Prostate gland (tissue), 2 donors: Measurements from ENCODE around the gene SLAMF1. TPM values are rescaled to one million over a fixed set of nuclear protein-coding genes. Genes with fewer than 3 reads are reported as not detected.

Experiments used
- DNase-seq: peaks from one replicate; pipeline ENCODE4 v3.0.0-alpha.2; 2019; ENCODE audit warnings: low spot score
- H3K27ac ChIP-seq, 2 donors: fragments of 200-600 bp; sonication (generic); 2 replicates each; pipeline ENCODE4 v1.5.1; 2017 to 2019
- H3K27me3 ChIP-seq: fragments of 200-600 bp; sonication (generic); replicated peaks from 2 replicates; pipeline ENCODE4 v1.5.1; 2019; ENCODE audit not compliant: insufficient read depth
- H3K36me3 ChIP-seq, 2 donors: fragments of 200-600 bp; sonication (generic); 1 replicate in 1 of 2; 2 replicates in 1 of 2; pipeline versions ENCODE4 v1.5.1 to v1.8.1; 2017 to 2019
- H3K4me1 ChIP-seq: fragments of 200-600 bp; sonication (generic); replicated peaks from 2 replicates; pipeline ENCODE4 v1.5.1; 2019
- H3K4me3 ChIP-seq, 2 donors: fragments of 200-600 bp; sonication (generic); 2 replicates each; pipeline ENCODE4 v1.5.1; 2017 to 2019
- H3K9me3 ChIP-seq: fragments of 200-600 bp; sonication (generic); 2 replicates; pipeline ENCODE4 v1.5.1; 2017
- CTCF ChIP-seq, 4 experiments: fragments of 200-600 bp in 2 of 4; fragments of 450-650 bp in 2 of 4; sonication (generic) in 2 of 4; IDR thresholded peaks; 1 replicate in 3 of 4; 2 replicates in 1 of 4; pipeline ENCODE4 v1.5.1; 2016 to 2019; ENCODE audit warnings: antibody characterized with exemption in 4 of 4, mild to moderate bottlenecking in 2 of 4, moderate library complexity in 2 of 4
- POLR2A ChIP-seq: fragments of 450-650 bp; IDR thresholded peaks from one replicate; pipeline ENCODE4 v1.6.1; 2016; ENCODE audit warnings: antibody characterized with exemption, mild to moderate bottlenecking
- POLR2AphosphoS5 ChIP-seq: sonication (generic); formaldehyde crosslinking; IDR thresholded peaks from one replicate; pipeline ENCODE4 v1.6.1; 2017; ENCODE audit warnings: antibody characterized with exemption
- WGBS: methylation state at CpG from one replicate; pipeline ENCODE4 v1.1.5; 2018; 5-methylcytosine and 5-hydroxymethylcytosine counted together
- intact Hi-C: fragments of 100-400 bp; cut with DNase I; formaldehyde crosslinking; loops from one replicate; pipeline ENCODE4 v1.14.2; 2022
- total RNA-seq, 2 donors: library from RNA; depleted of rRNA; stranded (reverse); fragments of >200 nt; gene quantifications; one replicate each; pipeline ENCODE4 v1.1.0, GENCODE V29; 2016

The SLAMF1 gene
- total RNA-seq, 2 donors from 2014 or later, result 0.17 to 0.36 TPM

DNA sequence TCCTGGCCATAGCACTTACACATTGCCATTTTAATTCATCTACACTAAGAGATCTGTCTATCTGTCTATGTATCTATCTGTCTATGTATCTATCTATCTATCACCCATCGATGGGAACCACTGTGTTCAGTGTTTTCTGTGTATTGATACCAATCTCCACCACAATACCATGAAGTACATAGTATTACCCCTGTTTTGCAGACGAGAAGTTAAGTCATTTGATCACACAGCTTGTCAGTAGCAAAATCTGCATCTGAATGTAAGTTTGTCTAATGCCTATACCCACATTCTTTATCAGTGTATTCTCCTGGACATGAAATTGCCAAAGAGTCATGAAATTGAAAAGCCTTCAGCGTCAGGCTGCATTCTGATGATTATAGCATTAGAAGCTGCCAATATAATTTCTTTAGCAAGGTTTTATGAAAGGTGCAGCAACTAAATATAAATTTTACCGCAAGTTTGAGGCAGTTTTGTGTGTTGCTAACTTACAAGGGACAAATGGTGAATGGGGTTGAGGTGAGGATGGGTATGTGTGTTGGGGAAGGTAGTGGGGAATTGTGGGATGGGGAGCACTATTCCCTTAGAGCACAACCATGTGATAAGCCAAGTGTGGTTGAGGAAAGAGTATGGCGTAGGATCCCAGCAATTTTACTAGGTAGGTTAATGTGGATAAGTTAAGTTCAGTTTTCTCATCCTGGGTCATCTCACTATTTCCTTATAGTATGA, 24.2 kb downstream of the SLAMF1 start:
- Histone ChIP-seq H3K27me3 (no peaks in the 10 kb centered on the region), H3K9me3 (no peaks in the 10 kb centered on the region), H3K36me3 (no peaks in the 10 kb centered on the region), H3K4me1 (no peaks in the 10 kb centered on the region), H3K27ac (no peak overlapping the region), H3K4me3 (no peak overlapping the region)
- WGBS, result 89% methylated on average over 5 of the region's 5 CpGs
- intact Hi-C loops, result no loop called here
- no peak for TF ChIP-seq POLR2A
- DNase-seq, result no peak

DNA sequence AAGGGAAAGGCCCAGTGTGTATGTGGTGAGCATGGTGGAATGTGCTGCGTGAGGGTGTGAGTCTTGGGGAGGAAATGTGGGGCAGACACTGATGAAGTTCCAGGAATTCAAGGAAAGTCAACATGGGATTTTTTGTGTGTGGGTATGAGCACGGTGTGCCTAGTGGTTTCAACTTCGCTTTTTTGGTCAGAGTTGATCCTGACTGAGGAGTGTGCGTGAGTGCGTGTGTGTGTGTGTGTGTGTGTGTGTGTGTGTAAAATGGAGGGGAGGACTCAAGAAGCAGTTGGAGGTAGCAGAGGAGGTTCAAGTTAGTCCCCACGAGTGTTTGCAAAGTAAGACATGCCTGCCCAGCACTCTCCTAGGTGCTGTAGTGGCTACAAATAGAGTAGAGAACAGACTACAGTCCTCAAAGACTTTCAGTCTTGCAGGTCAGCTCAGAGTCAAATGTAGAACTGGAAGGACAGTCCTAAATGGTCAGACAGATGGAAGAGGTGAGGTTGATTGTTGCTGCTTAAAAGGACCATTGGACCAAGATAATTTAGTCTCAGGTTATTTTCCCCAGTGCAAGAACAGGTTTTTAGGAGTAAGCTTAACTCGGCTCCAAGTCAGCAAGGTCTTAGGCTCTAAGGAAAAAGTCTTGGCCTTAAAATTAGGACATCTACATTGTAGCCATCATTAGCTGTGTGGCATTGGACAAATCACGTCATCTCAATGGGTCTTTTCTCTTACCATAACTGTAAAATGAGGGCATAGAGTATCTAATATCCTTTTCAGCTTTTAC, 25.0 kb downstream of the SLAMF1 start:
- 80% methylated on average over 8 of the region's 8 CpGs for WGBS

GRCh38 chr1:160620942-160621632, 25.8 kb downstream of the SLAMF1 start:
- no peaks in the 10 kb centered on the region for H3K4me1 ChIP-seq
- TF ChIP-seq POLR2A (no peak), POLR2AphosphoS5 (no peak), CTCF (IDR thresholded peaks at IDR 0.05) (no peak)
- no peaks in the 10 kb centered on the region for H3K36me3 ChIP-seq
- H3K4me3 ChIP-seq, result no peak overlapping the region
- WGBS, result 95% methylated on average over 5 of the region's 5 CpGs
- intact Hi-C loops, result no loop called here
- H3K27ac ChIP-seq, result no peak overlapping the region
- no peaks in the 10 kb centered on the region for H3K27me3 ChIP-seq
- H3K9me3 ChIP-seq, result no peaks in the 10 kb centered on the region
- no peak for DNase-seq

More for the DNA sequence above, 25.0 kb downstream of the SLAMF1 start:
- TF ChIP-seq POLR2AphosphoS5 (no peak), POLR2A (no peak), CTCF (IDR thresholded peaks at IDR 0.05) (no peak)
- no peak for DNase-seq
- Histone ChIP-seq H3K27me3 (no peaks in the 10 kb centered on the region), H3K4me3 (no peak overlapping the region), H3K27ac (no peak overlapping the region), H3K36me3 (no peaks in the 10 kb centered on the region), H3K9me3 (no peaks in the 10 kb centered on the region), H3K4me1 (no peaks in the 10 kb centered on the region)
- intact Hi-C loops, result no loop called here

DNA sequence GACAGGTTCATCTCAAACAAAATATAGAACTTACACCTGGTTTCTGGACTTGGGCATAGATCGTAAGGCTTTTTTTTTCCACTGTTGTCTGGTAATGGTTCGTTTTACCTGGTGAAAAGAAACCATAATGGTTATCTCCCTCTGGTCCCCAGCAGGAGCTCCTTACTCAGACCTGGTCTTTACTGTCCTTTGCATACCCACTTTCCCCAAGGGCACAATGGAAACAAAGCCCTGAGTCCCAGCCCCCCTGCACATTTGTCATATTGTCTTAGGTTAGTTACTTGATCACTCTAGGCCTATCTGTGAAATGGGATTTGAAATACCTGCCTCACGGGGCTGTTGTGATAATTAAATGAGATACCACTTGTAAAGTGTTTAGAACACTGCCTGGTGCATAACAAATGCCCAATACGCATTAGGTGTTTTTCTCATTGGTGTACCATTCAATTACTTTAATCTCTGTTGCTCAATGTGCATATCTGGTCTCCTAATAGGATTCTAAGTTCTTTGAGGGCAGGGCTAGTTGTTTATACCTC, 27.0 kb downstream of the SLAMF1 start:
- WGBS, result 86% methylated on average over 4 of the region's 4 CpGs
- no peak for TF ChIP-seq POLR2A
- no peak for TF ChIP-seq CTCF (IDR thresholded peaks at IDR 0.05)
- no peak for TF ChIP-seq POLR2AphosphoS5
- H3K4me1 ChIP-seq, result no peaks in the 10 kb centered on the region
- no peaks in the 10 kb centered on the region for H3K27me3 ChIP-seq
- H3K27ac ChIP-seq, result no peak overlapping the region
- DNase-seq, result no peak
- H3K4me3 ChIP-seq, result no peak overlapping the region
- no peaks in the 10 kb centered on the region for H3K9me3 ChIP-seq
- intact Hi-C loops, result no loop called here
- H3K36me3 ChIP-seq, result no peaks in the 10 kb centered on the region

- Histone ChIP-seq H3K4me3 (no peak overlapping the region), H3K27ac (no peak overlapping the region), H3K36me3 (no peaks in the 10 kb centered on the region), H3K4me1 (no peaks in the 10 kb centered on the region), H3K27me3 (no peaks in the 10 kb centered on the region), H3K9me3 (no peaks in the 10 kb centered on the region)
- WGBS, result 89% methylated on average over 3 of the region's 3 CpGs
- intact Hi-C loops, result no loop called here
- DNase-seq, result no peak
- no peak for TF ChIP-seq CTCF (IDR thresholded peaks at IDR 0.05)
- TF ChIP-seq POLR2A, result no peak
- no peak for TF ChIP-seq POLR2AphosphoS5
Observed at GRCh38 chr1:160618763-160619274, 28.0 kb downstream of the SLAMF1 start.
